HG02852 (cell line): ENCODE measurements around the gene HM13.
"Not testable (repeated sequence)": the region's sequence is repeated elsewhere in the genome, so short reads cannot be mapped to it uniquely, and the experiment has no call there.

Source experiments
- ATAC-seq: cut with Tn5 transposase; IDR thresholded peaks from one replicate; pipeline ENCODE4 v1.9.1; 2021; ENCODE audit warnings: mild to moderate bottlenecking, moderate library complexity; ENCODE audit not compliant: unreplicated experiment

Gene HM13

DNA sequence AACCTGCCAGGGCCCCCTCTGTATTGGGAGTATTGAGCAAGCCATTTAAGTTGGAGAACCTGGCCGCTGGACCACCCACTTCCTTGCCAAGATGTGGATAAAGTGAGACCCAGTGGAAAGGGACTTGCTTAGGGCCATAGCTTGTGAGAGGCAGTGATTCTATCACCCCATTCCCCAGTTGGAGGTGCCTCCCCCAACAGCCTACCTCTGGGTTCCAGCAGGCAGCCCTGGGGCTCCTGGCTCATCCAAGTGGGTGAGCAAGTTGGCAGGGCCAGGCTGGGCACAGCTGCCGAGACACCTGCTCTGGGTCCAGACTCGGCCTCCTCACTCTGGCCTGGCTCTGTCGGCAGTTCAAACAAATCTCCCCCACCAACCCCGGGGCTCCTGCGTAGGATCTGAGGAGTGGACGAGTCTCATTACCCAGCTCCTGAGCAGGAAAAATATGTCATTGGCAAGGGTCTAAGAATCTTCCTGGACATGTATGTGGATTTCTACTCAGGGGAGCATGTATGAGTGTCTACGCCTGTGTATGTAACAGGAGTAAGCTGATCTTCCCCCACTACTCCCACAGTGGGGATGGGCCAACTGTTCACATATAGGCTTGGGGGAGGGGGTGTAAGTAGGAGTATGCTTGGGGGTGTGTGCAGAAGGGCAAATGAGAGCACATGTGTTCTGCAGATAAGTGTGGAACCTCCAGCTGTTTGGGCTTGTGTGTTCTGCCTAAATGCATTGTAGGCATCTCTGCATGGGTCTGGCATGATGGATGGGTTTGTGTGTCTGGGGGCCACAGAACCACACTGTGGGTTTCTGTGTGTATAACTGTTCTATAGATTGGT, 92.8 kb downstream of the HM13 start:
- ATAC-seq: no peak

DNA sequence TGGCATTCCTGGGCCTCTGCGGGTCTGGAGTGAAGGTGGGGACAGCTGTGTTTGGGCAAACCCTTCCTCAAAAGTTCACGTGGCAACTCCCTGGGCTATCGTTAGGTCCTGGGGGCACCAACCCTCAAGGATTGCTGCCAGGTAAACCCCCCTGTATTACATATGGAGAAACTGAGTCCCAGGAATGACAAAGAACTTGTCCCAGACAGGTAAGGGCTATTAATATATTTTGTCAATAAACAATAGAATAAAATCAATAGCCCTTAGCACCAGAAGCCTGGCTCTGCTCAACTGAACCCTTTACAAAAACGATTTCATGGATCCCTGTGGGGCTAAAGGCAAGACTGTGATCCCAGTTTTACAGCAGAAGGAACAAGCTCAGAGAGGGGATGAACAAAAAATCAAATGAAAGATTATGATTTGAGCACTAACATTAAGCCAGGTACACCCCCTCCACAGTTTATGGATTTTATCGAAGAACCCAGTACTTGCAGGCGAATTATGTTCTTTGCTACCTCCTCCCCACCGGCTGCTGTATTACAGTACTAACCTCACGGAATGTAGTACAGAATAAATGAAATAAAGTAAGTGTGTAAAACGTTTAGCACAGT, 93.5 kb downstream of the HM13 start:
- ATAC-seq: no peak

GRCh38 chr20:31608251-31608945, 94.2 kb downstream of the HM13 start:
- ATAC-seq: no peak

- ATAC-seq: not testable (repeated sequence)
Measured at GRCh38 chr20:31612271-31612640, 98.0 kb downstream of the HM13 start.

- ATAC-seq: no peak
Measured at GRCh38 chr20:31615416-31615815, 101.2 kb downstream of the HM13 start.

DNA sequence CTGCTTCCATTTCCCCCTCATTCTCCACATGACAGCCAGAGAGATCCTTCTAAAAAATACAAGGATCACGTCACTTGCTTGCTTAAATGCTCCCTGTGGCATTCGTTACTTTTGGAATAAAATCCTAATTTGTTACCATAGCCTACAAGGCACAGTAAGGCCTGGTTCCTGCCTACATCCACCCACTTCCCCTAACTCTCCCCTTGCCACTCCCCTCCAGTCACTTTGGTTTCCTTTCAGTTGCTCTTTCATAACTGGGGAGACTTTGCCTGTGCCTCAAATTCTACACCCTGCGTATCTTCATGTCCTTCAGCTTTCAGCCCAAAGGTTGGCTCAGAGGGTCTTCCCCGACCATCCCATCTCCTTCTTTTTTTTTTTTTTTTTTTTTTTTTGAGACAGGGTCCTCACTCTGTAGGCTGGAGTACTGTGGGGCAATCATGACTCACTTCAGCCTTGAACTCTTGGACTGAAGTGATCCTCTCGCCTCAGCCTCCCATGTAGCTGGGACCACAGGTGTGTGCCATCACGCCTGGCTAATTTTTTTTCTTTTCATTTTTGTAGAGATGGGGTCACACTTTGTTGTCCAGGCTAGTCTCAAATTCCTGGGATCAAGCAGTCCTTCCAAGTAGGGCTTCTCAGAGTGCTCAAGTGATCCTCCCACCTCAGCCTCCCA, 103.3 kb downstream of the HM13 start:
- ATAC-seq: no peak
